ENCODE data around the gene OSBPL10. TPM values are rescaled to one million over a fixed set of nuclear protein-coding genes. Genes with fewer than 3 reads are reported as not detected.

Gene OSBPL10
- total and polyA plus RNA-seq, 8 donors: 1.8 to 37.7 (median 5.9) TPM

DNA sequence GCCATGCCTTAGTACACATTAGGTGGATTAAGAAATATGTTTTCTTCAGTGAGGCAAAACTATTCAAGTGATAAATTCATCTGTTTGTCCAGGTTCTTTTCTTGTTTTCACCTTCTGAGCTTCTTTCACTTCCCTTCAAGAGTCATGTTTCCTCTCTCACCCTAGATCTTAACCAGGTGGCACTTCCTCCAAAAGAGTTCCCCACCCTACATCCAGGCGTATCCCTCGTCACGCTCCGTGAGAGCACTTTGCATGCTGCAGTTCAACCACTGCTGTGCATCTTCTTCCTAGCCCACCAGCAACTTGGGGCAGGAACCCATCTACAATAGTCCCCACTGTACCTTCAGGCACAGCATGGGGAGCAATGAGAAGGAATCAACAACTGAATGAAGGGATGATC, 28.9 kb downstream of the OSBPL10 start:
- no peak for TF ChIP-seq POLR2A (IDR thresholded peaks at IDR 0.05)
- TF ChIP-seq, protein P1, sequence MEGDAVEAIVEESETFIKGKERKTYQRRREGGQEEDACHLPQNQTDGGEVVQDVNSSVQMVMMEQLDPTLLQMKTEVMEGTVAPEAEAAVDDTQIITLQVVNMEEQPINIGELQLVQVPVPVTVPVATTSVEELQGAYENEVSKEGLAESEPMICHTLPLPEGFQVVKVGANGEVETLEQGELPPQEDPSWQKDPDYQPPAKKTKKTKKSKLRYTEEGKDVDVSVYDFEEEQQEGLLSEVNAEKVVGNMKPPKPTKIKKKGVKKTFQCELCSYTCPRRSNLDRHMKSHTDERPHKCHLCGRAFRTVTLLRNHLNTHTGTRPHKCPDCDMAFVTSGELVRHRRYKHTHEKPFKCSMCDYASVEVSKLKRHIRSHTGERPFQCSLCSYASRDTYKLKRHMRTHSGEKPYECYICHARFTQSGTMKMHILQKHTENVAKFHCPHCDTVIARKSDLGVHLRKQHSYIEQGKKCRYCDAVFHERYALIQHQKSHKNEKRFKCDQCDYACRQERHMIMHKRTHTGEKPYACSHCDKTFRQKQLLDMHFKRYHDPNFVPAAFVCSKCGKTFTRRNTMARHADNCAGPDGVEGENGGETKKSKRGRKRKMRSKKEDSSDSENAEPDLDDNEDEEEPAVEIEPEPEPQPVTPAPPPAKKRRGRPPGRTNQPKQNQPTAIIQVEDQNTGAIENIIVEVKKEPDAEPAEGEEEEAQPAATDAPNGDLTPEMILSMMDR (IDR thresholded peaks at IDR 0.05): no peak
- no peak for TF ChIP-seq POLR2AphosphoS5 (IDR thresholded peaks at IDR 0.05)
- no peak for TF ChIP-seq EP300 (IDR thresholded peaks at IDR 0.05)
- Histone ChIP-seq H3K36me3 (no peaks in the 10 kb centered on the region), H3K27ac (no peak overlapping the region), H3K27me3 (no peaks in the 10 kb centered on the region), H3K9me3 (peaks cover 7 to 10% (median 8%) of the 10 kb centered on the region in 4 donors), H3K4me1 (peaks cover 0 to 19% (median 8%) of the 10 kb centered on the region in 4 donors), H3K4me3 (no peak overlapping the region)
- DNase-seq: no peak
- intact Hi-C loops (cut with DNase I; ENCODE audit: low total_unique reads): no loop called here
- WGBS, 5 donors: 64 to 93% (median 90%) methylated on average over 4 of the region's 4 CpGs

DNA sequence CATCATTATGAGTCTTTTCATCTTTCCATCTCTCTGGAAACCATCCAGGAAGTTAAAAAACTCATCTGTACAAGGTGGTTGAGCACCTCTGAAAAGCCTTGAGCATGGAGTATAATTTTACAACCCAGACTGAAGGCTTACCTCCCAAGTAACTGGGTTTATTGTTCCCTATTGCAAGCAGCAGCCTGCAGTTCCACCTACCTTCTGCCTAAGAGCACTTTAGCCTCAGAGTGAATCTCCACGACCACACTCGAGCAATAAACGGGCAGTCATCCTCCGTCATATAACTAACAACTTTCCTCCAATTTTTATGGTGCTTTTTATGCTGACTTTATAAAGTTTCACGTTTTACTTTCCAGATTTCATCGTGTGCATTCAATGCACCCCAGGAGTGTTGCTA, 32.8 kb downstream of the OSBPL10 start:
- intact Hi-C loops (cut with DNase I; ENCODE audit: low total_unique reads): no loop called here
- Histone ChIP-seq H3K4me1 (peaks cover 0 to 25% (median 8%) of the 10 kb centered on the region in 4 donors), H3K9me3 (no peaks in the 10 kb centered on the region), H3K36me3 (no peaks in the 10 kb centered on the region), H3K27ac (peak overlapping the region in 2 of 5 donors; percentile 45 to 62), H3K4me3 (no peak overlapping the region), H3K27me3 (no peaks in the 10 kb centered on the region)
- 58 to 79% (median 67%) methylated on average over 6 of the region's 6 CpGs for WGBS, 5 donors
- no peak for DNase-seq
- no peak for TF ChIP-seq POLR2AphosphoS5 (IDR thresholded peaks at IDR 0.05)
- no peak for TF ChIP-seq EP300 (IDR thresholded peaks at IDR 0.05)
- TF ChIP-seq, protein P1 (IDR thresholded peaks at IDR 0.05): no peak
- TF ChIP-seq POLR2A (IDR thresholded peaks at IDR 0.05): no peak

DNA sequence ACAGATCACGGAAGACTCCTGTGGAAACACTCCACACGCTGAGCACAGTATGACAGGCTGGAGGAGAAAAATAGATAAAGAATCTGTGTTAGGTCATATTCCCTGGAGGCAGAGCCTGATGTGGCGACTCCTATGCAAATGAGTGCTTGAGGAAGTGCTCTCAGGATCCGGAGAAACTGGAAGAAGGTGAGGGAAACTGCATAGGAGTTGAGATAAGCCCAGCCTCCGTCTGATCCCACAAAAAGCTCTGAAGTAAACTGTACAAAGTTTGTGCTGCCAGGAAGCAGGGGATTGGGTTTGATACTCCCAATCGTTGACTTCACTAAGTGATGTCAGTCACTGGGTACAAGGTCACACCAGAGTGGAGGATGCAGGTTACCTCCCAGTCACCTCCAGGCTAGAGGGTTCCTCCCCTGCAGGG, 33.4 kb downstream of the OSBPL10 start:
- Histone ChIP-seq H3K27me3 (no peaks in the 10 kb centered on the region), H3K36me3 (no peaks in the 10 kb centered on the region), H3K4me3 (no peak overlapping the region), H3K27ac (peak overlapping the region in 3 of 5 donors; percentile 5 to 62 (median 45)), H3K4me1 (peaks cover 0 to 25% (median 8%) of the 10 kb centered on the region in 4 donors), H3K9me3 (no peaks in the 10 kb centered on the region)
- DNase-seq: peak; percentile 32 to 67
- intact Hi-C loops (cut with DNase I; ENCODE audit: low total_unique reads): no loop called here
- WGBS, 5 donors: 28 to 45% (median 31%) methylated on average over 6 of the region's 6 CpGs
- peak in 1 of 3 donors; percentile 46 for TF ChIP-seq POLR2AphosphoS5 (IDR thresholded peaks at IDR 0.05)
- TF ChIP-seq, protein P1 (IDR thresholded peaks at IDR 0.05): no peak
- TF ChIP-seq POLR2A (IDR thresholded peaks at IDR 0.05): no peak
- no peak for TF ChIP-seq EP300 (IDR thresholded peaks at IDR 0.05)

DNA sequence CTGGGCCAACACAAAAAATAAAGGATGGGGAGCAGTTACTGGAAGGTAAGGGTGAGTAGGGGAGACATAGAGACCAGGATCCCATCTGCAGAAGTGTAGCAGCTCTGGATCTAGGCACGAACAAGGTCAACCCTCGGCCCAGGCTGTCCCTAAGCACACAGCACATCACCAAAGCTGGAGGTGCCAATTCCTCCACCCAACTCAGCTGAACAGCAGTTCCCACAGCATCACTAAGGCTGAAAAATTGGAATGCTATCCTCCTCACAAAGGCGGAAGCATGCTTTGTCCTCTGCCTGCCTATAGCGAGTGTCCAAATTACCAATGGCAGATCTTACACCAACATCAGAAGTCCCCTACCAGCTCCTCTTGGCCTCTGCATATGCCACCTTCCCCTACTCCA, 33.9 kb downstream of the OSBPL10 start:
- intact Hi-C loops (cut with DNase I; ENCODE audit: low total_unique reads): no loop called here

More for the DNA sequence above, 33.9 kb downstream of the OSBPL10 start:
- DNase-seq: no peak
- Histone ChIP-seq H3K4me3 (no peak overlapping the region), H3K9me3 (no peaks in the 10 kb centered on the region), H3K27me3 (no peaks in the 10 kb centered on the region), H3K27ac (peak overlapping the region in 2 of 5 donors; percentile 45 to 62), H3K36me3 (no peaks in the 10 kb centered on the region), H3K4me1 (peaks cover 0 to 25% (median 8%) of the 10 kb centered on the region in 4 donors)
- 92 to 98% (median 93%) methylated on average over 4 of the region's 4 CpGs for WGBS, 5 donors
- no peak for TF ChIP-seq EP300 (IDR thresholded peaks at IDR 0.05)
- no peak for TF ChIP-seq POLR2AphosphoS5 (IDR thresholded peaks at IDR 0.05)
- TF ChIP-seq, protein P1 (IDR thresholded peaks at IDR 0.05): no peak
- no peak for TF ChIP-seq POLR2A (IDR thresholded peaks at IDR 0.05)

All from stomach (tissue), 9 donors.